Nephron progenitor cell (in vitro differentiated cells): Measurements from ENCODE around the gene FCER2.

Experiments
- DNase-seq: peaks from one replicate; pipeline ENCODE4 v3.0.0; 2021
- H3K27ac Mint-ChIP-seq: 2 replicates; pipeline ENCODE4 v1.8.0; 2021; ENCODE audit warnings: mild to moderate bottlenecking, moderate library complexity, mixed read lengths
- H3K27me3 Mint-ChIP-seq: 2 replicates; pipeline ENCODE4 v1.8.0; 2021; ENCODE audit warnings: mild to moderate bottlenecking, low read depth, mixed read lengths; ENCODE audit not compliant: poor library complexity
- H3K36me3 Mint-ChIP-seq: 2 replicates; pipeline ENCODE4 v1.8.0; 2021; ENCODE audit warnings: low read depth, mixed read lengths
- H3K4me1 Mint-ChIP-seq: 2 replicates; pipeline ENCODE4 v1.8.0; 2021; ENCODE audit warnings: mixed read lengths
- H3K4me3 Mint-ChIP-seq: 2 replicates; pipeline ENCODE4 v1.8.0; 2021; ENCODE audit warnings: mild to moderate bottlenecking, moderate library complexity, mixed read lengths
- H3K9me3 Mint-ChIP-seq: 2 replicates; pipeline ENCODE4 v1.8.0; 2021; ENCODE audit warnings: mild to moderate bottlenecking, moderate library complexity, mixed read lengths
- CTCF ChIP-seq: fragments of 200-600 bp; sonication (generic); IDR thresholded peaks from 2 replicates; pipeline ENCODE4 v1.5.0; 2021; ENCODE audit warnings: antibody characterized with exemption

The FCER2 gene

GRCh38 chr19:7720351-7720750 lies 18.4 kb upstream of the FCER2 start:
- Mint-ChIP-seq H3K4me3 (no peak overlapping the region), H3K4me1 (no peaks in the 10 kb centered on the region), H3K27ac (peak overlapping the region; percentile 80), H3K27me3 (peaks cover 52% of the 10 kb centered on the region), H3K9me3 (peaks cover 13% of the 10 kb centered on the region), H3K36me3 (no peaks in the 10 kb centered on the region)
- TF ChIP-seq CTCF: no peak
- DNase-seq: no peak

- H3K9me3 Mint-ChIP-seq: peaks cover 13% of the 10 kb centered on the region
- DNase-seq: no peak
Measured at GRCh38 chr19:7718668-7719067, 16.7 kb upstream of the FCER2 start.

GRCh38 chr19:7716762-7717161 lies 14.8 kb upstream of the FCER2 start:
- H3K27ac Mint-ChIP-seq: no peak overlapping the region
- peaks cover 13% of the 10 kb centered on the region for H3K9me3 Mint-ChIP-seq
- no peak overlapping the region for H3K4me3 Mint-ChIP-seq
- no peaks in the 10 kb centered on the region for H3K4me1 Mint-ChIP-seq
- H3K27me3 Mint-ChIP-seq: peaks cover 30% of the 10 kb centered on the region
- TF ChIP-seq CTCF: no peak
- DNase-seq: no peak
- H3K36me3 Mint-ChIP-seq: no peaks in the 10 kb centered on the region

More at GRCh38 chr19:7718668-7719067, 16.7 kb upstream of the FCER2 start:
- no peak for TF ChIP-seq CTCF
- Mint-ChIP-seq H3K27me3 (peaks cover 36% of the 10 kb centered on the region), H3K27ac (no peak overlapping the region), H3K36me3 (no peaks in the 10 kb centered on the region), H3K4me1 (no peaks in the 10 kb centered on the region), H3K4me3 (no peak overlapping the region)

GRCh38 chr19:7715671-7716070 lies 13.7 kb upstream of the FCER2 start:
- DNase-seq: no peak
- Mint-ChIP-seq H3K27ac (no peak overlapping the region), H3K4me1 (no peaks in the 10 kb centered on the region), H3K36me3 (no peaks in the 10 kb centered on the region), H3K27me3 (peaks cover 25% of the 10 kb centered on the region), H3K4me3 (no peak overlapping the region), H3K9me3 (peaks cover 13% of the 10 kb centered on the region)
- TF ChIP-seq CTCF: no peak

- Mint-ChIP-seq H3K27me3 (peaks cover 8% of the 10 kb centered on the region), H3K36me3 (no peaks in the 10 kb centered on the region), H3K9me3 (no peaks in the 10 kb centered on the region), H3K4me3 (no peak overlapping the region), H3K27ac (peak overlapping the region; percentile 12), H3K4me1 (no peaks in the 10 kb centered on the region)
- DNase-seq: no peak
- TF ChIP-seq CTCF: no peak
Measured at GRCh38 chr19:7710616-7711015, 8.7 kb upstream of the FCER2 start.

- Mint-ChIP-seq H3K9me3 (no peaks in the 10 kb centered on the region), H3K27me3 (peaks cover 13% of the 10 kb centered on the region), H3K36me3 (no peaks in the 10 kb centered on the region), H3K4me3 (no peak overlapping the region), H3K27ac (no peak overlapping the region), H3K4me1 (no peaks in the 10 kb centered on the region)
- no peak for DNase-seq
- no peak for TF ChIP-seq CTCF
Measured at GRCh38 chr19:7709932-7710460, 8.1 kb upstream of the FCER2 start.
